ENCODE measurements around the gene PCBP3.

PCBP3 gene

GRCh38 chr21:45824546-45825215 is 181.2 kb downstream of the PCBP3 start:
- H3K27me3 ChIP-seq (ENCODE audit: insufficient read depth, low read depth, severe bottlenecking) = no peaks in the 10 kb centered on the region
- no peak for TF ChIP-seq CTCF (IDR thresholded peaks at IDR 0.05; ENCODE audit: low read depth, low read length)
- no peak overlapping the region for H3K4me3 ChIP-seq (ENCODE audit: low read depth, low read length)

GRCh38 chr21:45825219-45825618 is 181.7 kb downstream of the PCBP3 start:
- Histone ChIP-seq H3K4me3 (ENCODE audit: low read depth, low read length) (no peak overlapping the region), H3K27me3 (ENCODE audit: insufficient read depth, low read depth, severe bottlenecking) (no peaks in the 10 kb centered on the region), H3K9me3 (ENCODE audit: severe bottlenecking) (no peaks in the 10 kb centered on the region), H3K27ac (no peak overlapping the region), H3K36me3 (no peaks in the 10 kb centered on the region)
- no peak for TF ChIP-seq CTCF (IDR thresholded peaks at IDR 0.05; ENCODE audit: low read depth, low read length)
- no peak for DNase-seq

More at GRCh38 chr21:45824546-45825215, 181.2 kb downstream of the PCBP3 start:
- H3K36me3 ChIP-seq = no peaks in the 10 kb centered on the region
- DNase-seq = no peak
- no peaks in the 10 kb centered on the region for H3K9me3 ChIP-seq (ENCODE audit: severe bottlenecking)
- H3K27ac ChIP-seq = no peak overlapping the region

GRCh38 chr21:45826676-45827301 is 183.3 kb downstream of the PCBP3 start:
- DNase-seq = no peak
- H3K27ac ChIP-seq = no peak overlapping the region
- H3K9me3 ChIP-seq (ENCODE audit: severe bottlenecking) = no peaks in the 10 kb centered on the region
- no peaks in the 10 kb centered on the region for H3K27me3 ChIP-seq (ENCODE audit: insufficient read depth, low read depth, severe bottlenecking)
- H3K4me3 ChIP-seq (ENCODE audit: low read depth, low read length) = no peak overlapping the region
- no peaks in the 10 kb centered on the region for H3K36me3 ChIP-seq
- no peak for TF ChIP-seq CTCF (IDR thresholded peaks at IDR 0.05; ENCODE audit: low read depth, low read length)

GRCh38 chr21:45827302-45827692 is 183.8 kb downstream of the PCBP3 start:
- no peak overlapping the region for H3K4me3 ChIP-seq (ENCODE audit: low read depth, low read length)
- H3K27me3 ChIP-seq (ENCODE audit: insufficient read depth, low read depth, severe bottlenecking) = no peaks in the 10 kb centered on the region
- H3K27ac ChIP-seq = no peak overlapping the region
- no peaks in the 10 kb centered on the region for H3K36me3 ChIP-seq
- DNase-seq = no peak
- TF ChIP-seq CTCF (IDR thresholded peaks at IDR 0.05; ENCODE audit: low read depth, low read length) = no peak
- H3K9me3 ChIP-seq (ENCODE audit: severe bottlenecking) = no peaks in the 10 kb centered on the region

GRCh38 chr21:45827881-45828579 is 184.5 kb downstream of the PCBP3 start:
- Histone ChIP-seq H3K4me3 (ENCODE audit: low read depth, low read length) (no peak overlapping the region), H3K36me3 (no peaks in the 10 kb centered on the region), H3K27me3 (ENCODE audit: insufficient read depth, low read depth, severe bottlenecking) (no peaks in the 10 kb centered on the region), H3K9me3 (ENCODE audit: severe bottlenecking) (no peaks in the 10 kb centered on the region), H3K27ac (no peak overlapping the region)
- no peak for TF ChIP-seq CTCF (IDR thresholded peaks at IDR 0.05; ENCODE audit: low read depth, low read length)
- DNase-seq = no peak

Data from WERI-Rb-1 (cell line).